GM18508 (cell line): ENCODE results near the gene OR2C3.

Experiments
- ATAC-seq: cut with Tn5 transposase; IDR thresholded peaks from one replicate; pipeline ENCODE4 v1.9.1; 2021; ENCODE audit warnings: moderate number of reproducible peaks; ENCODE audit not compliant: insufficient read depth, unreplicated experiment

The OR2C3 gene

GRCh38 chr1:247536340-247536739 lies at the start of gene OR2C3:
Gene OR2C3 (minus strand): TSS chr1:247536440. CDS start chr1:247532511, 3,929 bp downstream.
- ATAC-seq, result no peak

- no peak for ATAC-seq
These were observed 42.8 kb upstream of the OR2C3 start for GRCh38 chr1:247578946-247579460.

DNA sequence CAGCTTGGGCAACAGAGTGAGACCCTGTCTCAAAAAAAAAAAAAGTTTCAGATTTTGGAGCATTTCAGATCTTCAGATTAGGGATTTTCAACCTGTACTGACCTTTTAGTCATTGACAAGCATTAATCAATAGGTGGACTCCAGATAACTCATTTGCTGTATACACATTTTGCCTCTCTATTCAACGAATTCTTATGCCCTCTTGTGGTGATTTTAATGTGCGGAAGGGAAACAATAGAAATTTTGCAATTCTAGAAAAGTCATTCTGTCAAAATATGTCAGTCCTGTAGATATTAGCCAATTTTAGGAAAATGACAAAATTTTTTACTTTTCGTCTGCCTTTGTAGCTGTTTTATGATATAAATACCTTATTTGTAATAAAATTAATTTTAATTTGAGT lies 40.3 kb upstream of the OR2C3 start:
- no peak for ATAC-seq

- no peak for ATAC-seq
These were observed 38.4 kb upstream of the OR2C3 start for GRCh38 chr1:247574664-247575063.

DNA sequence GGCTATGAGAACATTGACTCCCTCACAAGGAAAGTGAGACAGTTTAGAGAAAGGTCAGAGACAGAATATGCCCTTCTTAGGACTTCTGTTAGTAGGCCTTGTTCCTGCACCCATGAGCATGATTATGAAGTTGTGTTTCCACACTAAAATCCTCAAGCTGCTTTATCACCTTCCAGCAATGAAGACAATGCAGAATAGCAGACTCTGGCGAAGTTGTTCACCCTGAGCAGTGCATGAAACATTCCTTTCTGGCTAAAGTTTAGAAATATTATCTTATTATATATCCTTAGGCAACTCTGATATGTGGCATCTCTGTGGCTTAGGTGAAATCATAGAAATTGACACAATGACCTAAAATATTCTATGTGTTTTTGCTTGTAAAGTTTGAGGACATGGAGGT lies 38.0 kb upstream of the OR2C3 start:
- no peak for ATAC-seq

DNA sequence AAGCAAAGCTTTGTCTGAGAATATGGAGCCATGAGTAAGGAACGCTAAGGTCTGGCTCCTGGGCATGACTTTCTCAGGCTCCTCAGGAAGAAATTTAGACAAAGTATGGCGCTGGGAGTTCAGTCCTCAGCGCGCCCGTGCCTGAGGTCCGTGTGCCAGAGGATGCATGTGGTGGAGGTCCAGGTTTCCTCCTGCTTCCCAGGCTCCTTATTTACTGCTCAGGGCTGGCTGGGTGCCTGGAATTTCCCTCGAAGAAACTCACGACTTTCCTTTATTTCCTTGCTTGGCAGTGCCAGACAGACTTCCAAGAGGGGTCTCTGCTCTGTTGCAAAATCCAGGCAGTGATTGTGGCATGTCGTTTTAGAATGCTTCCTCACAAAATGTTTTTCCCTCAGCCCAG lies 26.0 kb upstream of the OR2C3 start:
- ATAC-seq, result no peak

DNA sequence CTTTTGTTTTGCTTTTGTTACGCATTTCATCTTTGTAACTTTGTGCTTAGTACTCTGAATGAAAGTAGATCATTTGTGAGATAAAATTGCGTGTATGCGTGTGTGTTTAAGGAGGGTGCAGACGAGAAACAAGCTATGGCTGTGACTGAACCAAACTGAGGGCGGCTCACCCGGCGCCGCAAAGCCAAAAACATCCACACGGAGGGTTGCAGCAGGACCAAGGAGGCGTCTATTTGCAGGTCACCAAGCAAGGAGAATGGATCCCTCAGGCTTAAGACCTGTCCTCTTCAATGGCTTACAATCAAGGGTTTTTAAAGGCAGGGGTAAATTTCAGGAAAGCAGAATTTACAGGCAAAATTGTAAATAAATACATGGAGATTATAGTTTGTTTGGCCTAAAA lies 25.5 kb upstream of the OR2C3 start:
- ATAC-seq, result no peak

GRCh38 chr1:247557926-247558674 lies 21.9 kb upstream of the OR2C3 start:
- no peak for ATAC-seq

GRCh38 chr1:247552231-247552630 lies 16.0 kb upstream of the OR2C3 start:
- ATAC-seq, result no peak

- ATAC-seq, result no peak
These were observed 15.5 kb upstream of the OR2C3 start for GRCh38 chr1:247551721-247552120.

DNA sequence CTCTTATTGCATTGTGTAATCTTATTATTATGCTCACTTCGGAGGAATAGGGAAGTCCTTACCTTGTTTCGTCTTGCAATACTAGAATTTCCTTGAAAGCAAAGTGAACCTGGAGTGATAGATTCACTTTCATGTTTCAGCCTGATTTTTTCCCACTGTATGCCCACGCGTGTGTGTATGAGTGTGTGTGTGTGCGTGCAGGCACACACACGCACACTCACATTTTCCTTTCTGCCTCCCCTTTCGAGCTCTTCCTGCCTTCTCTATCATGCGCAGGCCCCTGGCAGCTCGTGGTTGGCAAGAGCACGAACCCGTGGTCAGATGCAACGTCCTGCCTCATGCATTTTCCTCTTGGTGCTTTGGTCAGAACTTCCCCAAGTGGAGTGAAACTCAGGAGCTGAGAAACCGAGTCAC lies 12.5 kb upstream of the OR2C3 start, which contains the start of gene GCSAML:
Gene GCSAML (plus strand): TSS at position 366 of the 414 bp plus-strand sequence. CDS start 58 bp downstream, outside the sequence.
- ATAC-seq, result no peak

GRCh38 chr1:247548092-247548491 lies 11.9 kb upstream of the OR2C3 start:
- ATAC-seq, result no peak

DNA sequence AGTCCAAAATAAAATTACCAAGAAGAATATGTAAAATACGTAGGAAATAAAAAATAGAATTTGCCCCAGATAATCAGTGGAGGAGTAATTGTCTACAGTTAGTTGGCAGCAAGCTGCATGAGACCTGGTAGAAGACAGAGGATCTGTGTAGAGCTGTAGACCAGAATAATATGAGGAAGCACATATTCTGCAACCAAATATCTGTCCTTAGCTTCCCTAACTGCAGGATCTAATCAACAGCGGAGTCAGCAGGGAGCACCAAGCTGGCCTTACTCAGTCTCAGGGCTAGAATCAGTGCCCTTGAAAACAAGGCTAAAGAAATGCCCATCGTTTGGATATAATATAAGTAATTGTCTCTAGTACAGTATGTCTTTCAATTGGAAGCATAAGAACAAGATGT lies 6.6 kb upstream of the OR2C3 start:
- ATAC-seq, result no peak

DNA sequence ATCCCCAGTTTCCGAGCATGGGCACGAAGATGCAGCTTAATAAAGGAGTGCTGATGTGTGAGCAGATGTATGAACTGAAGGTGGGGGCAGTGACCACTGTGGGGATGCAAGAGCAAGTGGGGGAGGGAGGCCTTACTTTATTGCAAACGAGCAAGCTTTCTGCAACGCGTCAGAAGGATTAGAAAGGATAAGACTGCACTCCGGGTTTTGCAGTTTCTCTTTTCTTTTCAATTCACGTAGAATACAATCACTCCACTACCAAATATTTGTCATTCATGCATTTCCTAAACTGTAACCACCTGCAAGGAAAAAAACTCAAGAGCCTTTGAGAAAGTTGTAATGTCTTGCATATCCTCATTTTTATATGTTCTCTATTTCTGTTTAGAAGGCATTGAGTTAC lies 4.3 kb upstream of the OR2C3 start:
- no peak for ATAC-seq

DNA sequence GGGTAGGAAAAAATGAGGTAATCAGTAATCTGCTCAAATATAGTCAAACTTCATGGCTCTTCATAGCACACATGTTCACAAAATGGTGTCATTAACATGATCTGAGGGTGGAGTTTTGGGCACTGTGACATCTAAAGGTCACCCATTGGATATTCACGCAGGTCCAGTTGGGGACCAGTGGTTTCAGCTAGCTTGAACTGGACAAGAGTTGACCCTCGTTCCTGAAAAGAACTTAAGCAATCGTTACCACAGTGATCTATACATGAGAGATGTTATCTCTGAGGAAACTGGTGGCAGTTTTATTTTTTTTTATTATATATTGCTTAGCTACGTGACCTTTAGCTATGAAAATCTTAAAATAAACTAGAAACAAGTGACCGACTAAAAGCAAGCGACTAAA lies 3.0 kb upstream of the OR2C3 start:
- ATAC-seq, result no peak

DNA sequence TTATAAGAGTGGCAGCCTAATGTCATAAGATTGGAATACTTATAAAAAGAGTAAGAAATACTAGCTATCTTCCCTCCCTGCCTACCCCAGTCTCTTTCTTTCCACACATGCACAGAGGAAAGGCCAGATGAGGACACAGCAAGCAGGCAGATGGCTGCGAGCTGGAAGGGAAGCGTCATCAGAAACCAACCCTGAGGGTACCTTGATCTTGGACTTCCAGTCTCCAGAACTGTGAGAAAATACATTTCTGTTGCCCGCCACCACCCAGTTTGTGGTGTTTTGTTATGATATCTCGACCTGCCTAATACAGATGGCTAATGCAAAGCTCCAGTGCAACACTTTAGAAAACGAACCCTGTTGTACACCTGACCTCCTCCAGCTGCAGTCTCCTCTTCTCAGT lies 2.3 kb upstream of the OR2C3 start:
- no peak for ATAC-seq

- no peak for ATAC-seq
These were observed 838 bp downstream of the OR2C3 start for GRCh38 chr1:247535402-247535801.

GRCh38 chr1:247531937-247532336 lies 4.3 kb downstream of the OR2C3 start:
- ATAC-seq, result no peak

- no peak for ATAC-seq
These were observed 5.5 kb downstream of the OR2C3 start for GRCh38 chr1:247530785-247531184.

DNA sequence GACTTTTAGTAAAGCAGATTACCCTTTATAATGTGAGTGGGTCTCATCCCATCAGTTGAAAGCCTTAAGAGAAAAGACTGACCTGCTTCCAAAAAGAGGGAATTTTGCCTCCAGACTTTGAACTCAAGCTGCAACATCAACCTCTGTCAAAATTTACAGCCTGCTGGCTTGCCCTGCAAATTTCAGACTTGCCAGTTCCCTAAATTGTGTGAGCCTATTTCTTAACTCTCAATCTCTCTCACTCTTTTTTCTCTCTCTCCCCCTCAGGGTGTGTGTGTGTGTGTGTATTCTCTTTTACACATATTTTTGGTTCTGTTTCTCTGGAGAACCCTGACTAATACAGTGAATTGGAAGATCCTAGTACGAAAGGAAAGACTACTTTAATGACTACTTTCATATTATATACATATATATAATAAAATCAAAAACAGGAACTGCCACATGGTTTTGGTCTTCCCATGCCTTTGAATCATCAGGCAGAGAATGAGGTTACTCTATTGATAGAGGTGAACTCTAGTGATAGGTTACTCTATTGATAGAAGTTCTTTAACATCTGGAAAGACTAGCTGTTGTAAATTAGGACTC lies 6.4 kb downstream of the OR2C3 start:
- no peak for ATAC-seq

- no peak for ATAC-seq
These were observed 7.3 kb downstream of the OR2C3 start for GRCh38 chr1:247528812-247529474.
